Smooth muscle cell of trachea (primary cell): ENCODE results near the gene EDNRA. TPM values are rescaled to one million over a fixed set of nuclear protein-coding genes. Genes with fewer than 3 reads are reported as not detected.

Experiments
- total RNA-seq: library from RNA; depleted of rRNA; stranded (reverse); fragments of >200 nt; gene quantifications from 2 replicates; pipeline ENCODE4 v1.2.1, GENCODE V29; 2014

EDNRA gene
- total RNA-seq = 4.5 and 6.9 TPM in 2 replicates

GRCh38 chr4:147480891-147481576 lies at the start of gene EDNRA:
EDNRA (plus strand) TSS chr4:147481097; CDS start chr4:147485682, 4,585 bp downstream.

Other genes with a start within 250 kb of the EDNRA start
- 48.3 and 62.7 TPM in 2 replicates for gene TMEM184C, start 136.3 kb downstream of the EDNRA start, total RNA-seq
- 9.9 and 21.2 TPM in 2 replicates for gene PRMT9, start 203.1 kb downstream of the EDNRA start, total RNA-seq